ENCODE measurements around the gene LCAT. TPM values are rescaled to one million over a fixed set of nuclear protein-coding genes. Genes with fewer than 3 reads are reported as not detected.

The LCAT gene
- total RNA-seq, 4 donors from 2014 or later: 13.9 to 43.1 (median 22.0) TPM

GRCh38 chr16:67965668-67966548 lies 22.0 kb upstream of the LCAT start:
- WGBS: 46% methylated on average over 9 of the region's 11 CpGs
- TF ChIP-seq POLR2A (IDR thresholded peaks at IDR 0.05; ENCODE audit: low read depth): no peak
- TF ChIP-seq CTCF (IDR thresholded peaks at IDR 0.05): no peak
- no peak for TF ChIP-seq POLR2AphosphoS5 (IDR thresholded peaks at IDR 0.05)
- no peak for TF ChIP-seq EP300 (IDR thresholded peaks at IDR 0.05)
- Histone ChIP-seq H3K4me3 (peak overlapping the region; percentile 88 to 95 (median 92)), H3K36me3 (peaks cover 19 to 26% (median 24%) of the 10 kb centered on the region in 4 donors), H3K27ac (replicated peaks in 1 of 4) (peak overlapping the region; percentile 96 to 100 (median 98)), H3K4me1 (peaks cover 62 to 81% (median 76%) of the 10 kb centered on the region in 4 donors), H3K27me3 (no peaks in the 10 kb centered on the region), H3K9me3 (no peaks in the 10 kb centered on the region)
- no peak for DNase-seq (ENCODE audit: extremely low spot score)
- intact Hi-C loops (cut with DNase I): no loop called here

GRCh38 chr16:67964477-67965131 lies 20.7 kb upstream of the LCAT start:
- 81% methylated on average over 6 of the region's 6 CpGs for WGBS
- peak overlapping the region in 1 of 4 donors; percentile 4 for H3K4me3 ChIP-seq
- intact Hi-C loops (cut with DNase I): no loop called here
- peak overlapping the region; percentile 96 to 100 (median 98) for H3K27ac ChIP-seq (replicated peaks in 1 of 4)
- peaks cover 28 to 39% (median 35%) of the 10 kb centered on the region in 4 donors for H3K36me3 ChIP-seq
- peaks cover 75 to 91% (median 88%) of the 10 kb centered on the region in 4 donors for H3K4me1 ChIP-seq
- no peaks in the 10 kb centered on the region for H3K9me3 ChIP-seq
- DNase-seq (ENCODE audit: extremely low spot score): no peak
- H3K27me3 ChIP-seq: no peaks in the 10 kb centered on the region
- no peak for TF ChIP-seq CTCF (IDR thresholded peaks at IDR 0.05)
- TF ChIP-seq POLR2A (IDR thresholded peaks at IDR 0.05; ENCODE audit: low read depth): no peak
- TF ChIP-seq EP300 (IDR thresholded peaks at IDR 0.05): no peak
- TF ChIP-seq POLR2AphosphoS5 (IDR thresholded peaks at IDR 0.05): no peak

GRCh38 chr16:67963662-67964321 lies 19.9 kb upstream of the LCAT start:
- no peak for DNase-seq (ENCODE audit: extremely low spot score)
- TF ChIP-seq POLR2AphosphoS5 (IDR thresholded peaks at IDR 0.05) (no peak), POLR2A (IDR thresholded peaks at IDR 0.05; ENCODE audit: low read depth) (peak; percentile 10)
- 50% methylated on average over 26 of the region's 32 CpGs for WGBS
- Histone ChIP-seq H3K27ac (replicated peaks in 1 of 4) (peak overlapping the region; percentile 96 to 100 (median 98)), H3K4me1 (peaks cover 81 to 91% (median 88%) of the 10 kb centered on the region in 4 donors), H3K36me3 (peaks cover 28 to 47% (median 41%) of the 10 kb centered on the region in 4 donors), H3K27me3 (no peaks in the 10 kb centered on the region), H3K4me3 (peak overlapping the region in 3 of 4 donors; percentile 4 to 27 (median 14)), H3K9me3 (no peaks in the 10 kb centered on the region)
- intact Hi-C loops (cut with DNase I): no loop called here

GRCh38 chr16:67963292-67963661 lies 19.4 kb upstream of the LCAT start:
- intact Hi-C loops (cut with DNase I): no loop called here

More at GRCh38 chr16:67963292-67963661, 19.4 kb upstream of the LCAT start:
- H3K9me3 ChIP-seq: no peaks in the 10 kb centered on the region
- no peak for DNase-seq (ENCODE audit: extremely low spot score)
- H3K4me3 ChIP-seq: peak overlapping the region in 1 of 4 donors; percentile 14
- H3K27me3 ChIP-seq: no peaks in the 10 kb centered on the region
- no peak for TF ChIP-seq EP300 (IDR thresholded peaks at IDR 0.05)
- TF ChIP-seq POLR2AphosphoS5 (IDR thresholded peaks at IDR 0.05): no peak
- no peak for TF ChIP-seq CTCF (IDR thresholded peaks at IDR 0.05)
- TF ChIP-seq POLR2A (IDR thresholded peaks at IDR 0.05; ENCODE audit: low read depth): no peak
- H3K36me3 ChIP-seq: peaks cover 28 to 52% (median 46%) of the 10 kb centered on the region in 4 donors
- WGBS: 48% methylated on average over 2 of the region's 2 CpGs
- peaks cover 87 to 94% (median 92%) of the 10 kb centered on the region in 4 donors for H3K4me1 ChIP-seq
- peak overlapping the region; percentile 96 to 100 (median 98) for H3K27ac ChIP-seq (replicated peaks in 1 of 4)

Measured in esophagus muscularis mucosa (tissue), 4 donors.